Subcutaneous preadipocyte (primary cell): ENCODE results near the gene HLA-C. TPM values are rescaled to one million over a fixed set of nuclear protein-coding genes. Genes with fewer than 3 reads are reported as not detected.

Experiments used
- small RNA-seq: library from RNA; depleted of rRNA; stranded (forward); fragments of <200 nt; gene quantifications from one replicate; pipeline ENCODE3, GENCODE V24; 2012
- total RNA-seq: library from RNA; depleted of rRNA; stranded (reverse); fragments of >200 nt; gene quantifications from 2 replicates; pipeline ENCODE4 v1.2.3, GENCODE V29; 2012

The HLA-C gene
- 73.9 and 109 TPM in 2 replicates for total RNA-seq

GRCh38 chr6:31271641-31272357 lies at the start of gene HLA-C:
HLA-C (minus strand) TSS chr6:31272092; CDS start chr6:31272071, 21 bp downstream.

Small RNA genes lying within 50 kb of the gene (small RNA-seq; reads per million reads assigned to genes)
- not detected for gene AL662844.1

Other genes with a start within 250 kb of the HLA-C start
- gene C6orf15, start 159.5 kb downstream of the HLA-C start, total RNA-seq = not detected in 2 replicates
- 0.37 and 0.39 TPM in 2 replicates for gene PSORS1C1, start 157.3 kb downstream of the HLA-C start, total RNA-seq
- not detected in 2 replicates for gene CDSN, start 151.6 kb downstream of the HLA-C start, total RNA-seq
- gene PSORS1C2, start 133.0 kb downstream of the HLA-C start, total RNA-seq = not detected in 2 replicates
- gene CCHCR1, start 114.3 kb downstream of the HLA-C start, total RNA-seq = 11.4 and 18.0 TPM in 2 replicates
- 13.6 and 25.2 TPM in 2 replicates for gene TCF19, start 113.5 kb downstream of the HLA-C start, total RNA-seq
- 0.59 TPM in 1 of 2 replicates, not detected in the other for gene POU5F1, start 101.4 kb downstream of the HLA-C start, total RNA-seq
- gene HLA-B, start 85.1 kb upstream of the HLA-C start, total RNA-seq = 103 and 228 TPM in 2 replicates
- gene MICA, start 131.5 kb upstream of the HLA-C start, total RNA-seq = 27.6 and 37.5 TPM in 2 replicates
- gene MICB, start 226.1 kb upstream of the HLA-C start, total RNA-seq = 10.7 and 11.1 TPM in 2 replicates